ENCODE measurements around the gene PRR14L. TPM values are rescaled to one million over a fixed set of nuclear protein-coding genes. Genes with fewer than 3 reads are reported as not detected.
"Not testable (repeated sequence)": the region's sequence is repeated elsewhere in the genome, so short reads cannot be mapped to it uniquely, and the experiment has no call there.

PRR14L gene
- 10 to 100 TPM; 19.0 to 28.3 (median 26.8) TPM for polyA plus RNA-seq (ENCODE audit: insufficient read length in 4 of 4)

DNA sequence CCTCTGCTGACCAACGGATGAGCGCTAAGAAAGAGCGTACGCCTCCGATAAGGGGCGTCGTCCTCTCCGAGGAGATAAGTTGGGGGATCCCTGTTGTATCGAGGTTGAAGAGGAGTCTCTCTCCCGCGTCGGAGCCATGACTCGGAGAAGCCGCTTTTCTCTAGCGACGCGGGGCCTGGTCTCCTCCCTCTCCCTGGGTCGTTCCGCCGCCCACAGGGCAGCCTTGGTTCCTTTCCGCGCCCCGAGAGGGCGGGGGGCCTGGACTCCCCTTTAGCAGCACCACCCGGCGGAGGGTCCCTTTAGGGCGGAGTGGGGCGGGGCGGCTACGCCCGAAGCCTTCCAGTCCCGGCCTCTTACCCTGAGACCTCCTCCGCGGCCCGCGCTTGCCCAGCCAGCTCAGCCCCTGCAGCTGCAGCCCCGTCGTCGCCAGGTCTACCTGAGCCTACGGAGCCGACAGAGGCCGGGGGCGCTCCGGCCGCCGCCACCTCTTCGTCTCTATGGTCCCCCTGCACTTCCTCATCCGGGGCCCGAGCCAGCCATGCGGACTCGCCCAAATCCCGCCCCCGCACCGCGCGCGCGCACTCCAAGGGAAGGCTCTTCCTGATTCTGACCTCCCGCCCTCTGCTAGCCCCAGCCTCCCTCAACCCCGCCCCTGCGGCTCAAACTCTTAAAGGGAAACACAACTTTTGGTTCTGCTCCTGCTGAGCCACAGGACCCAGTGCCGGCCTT is at the start of gene PRR14L:
Gene PRR14L, minus strand, starts transcription at position 497 of the 729 bp plus-strand sequence. CDS start 11,272 bp downstream, outside the sequence.
- DNase-seq (ENCODE audit: low read depth in 4 of 4, low spot score in 3 of 4): peak; percentile 89 to 94 (median 94)

DNA sequence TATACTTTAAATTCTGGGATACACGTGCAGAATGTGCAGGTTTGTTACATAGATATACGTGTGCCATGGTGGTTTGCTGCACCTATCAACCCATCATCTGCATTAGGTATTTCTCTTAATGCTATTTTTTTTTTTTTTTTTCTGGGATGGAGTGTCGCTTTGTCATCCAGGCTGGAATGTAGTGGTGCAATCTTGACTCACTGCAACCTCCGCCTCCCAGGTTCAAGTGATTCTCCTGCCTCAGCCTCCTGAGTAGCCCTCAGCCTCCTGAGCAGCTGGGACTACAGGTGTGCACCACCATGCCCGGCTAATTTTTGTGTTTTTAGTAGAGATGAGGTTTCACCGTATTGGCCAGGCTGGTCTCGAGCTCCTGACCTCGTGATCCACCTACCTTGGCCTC is 49.4 kb upstream of the PRR14L start:
- not testable (repeated sequence) for DNase-seq (ENCODE audit: low read depth in 4 of 4, low spot score in 3 of 4)

DNA sequence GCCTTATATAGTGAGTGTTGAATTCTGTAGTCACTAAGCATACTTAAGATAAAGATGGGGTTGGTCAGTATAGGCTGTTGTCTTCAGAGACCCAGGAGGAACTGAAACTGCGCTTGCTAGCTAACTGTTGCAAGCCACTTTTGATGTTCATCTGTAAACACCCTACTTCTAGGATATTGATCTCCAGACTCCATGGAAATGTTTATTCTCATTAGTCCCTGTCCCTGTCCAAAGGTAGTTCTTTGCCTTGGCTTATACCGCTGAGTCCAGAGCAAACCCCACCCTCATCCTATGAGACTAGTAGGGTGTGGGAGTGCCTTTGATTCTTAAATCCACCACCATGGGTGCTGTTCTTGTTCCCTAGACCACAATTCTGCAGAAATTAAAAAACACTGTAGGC is 40.3 kb upstream of the PRR14L start:
- DNase-seq (ENCODE audit: low read depth in 4 of 4, low spot score in 3 of 4): no peak

DNA sequence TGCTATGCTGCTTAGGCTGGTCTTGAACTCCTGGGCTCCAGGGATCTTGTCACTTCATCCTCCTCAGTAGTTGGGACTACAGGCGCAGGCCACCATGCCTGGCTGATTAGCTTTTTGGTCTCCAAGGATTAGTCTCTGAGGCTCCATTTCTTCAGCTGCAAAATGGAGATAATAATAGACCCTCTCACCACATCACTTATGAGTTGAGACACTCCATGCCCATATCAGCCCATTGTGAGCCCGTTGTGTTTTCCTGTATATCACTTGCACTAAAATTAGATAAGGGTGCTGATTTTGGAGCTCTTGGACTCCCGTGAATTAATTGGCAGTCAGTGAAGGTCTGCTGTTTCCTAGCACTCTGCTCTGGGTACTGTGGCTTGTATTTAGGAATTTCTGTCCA is 39.9 kb upstream of the PRR14L start:
- DNase-seq (ENCODE audit: low read depth in 4 of 4, low spot score in 3 of 4): no peak

DNA sequence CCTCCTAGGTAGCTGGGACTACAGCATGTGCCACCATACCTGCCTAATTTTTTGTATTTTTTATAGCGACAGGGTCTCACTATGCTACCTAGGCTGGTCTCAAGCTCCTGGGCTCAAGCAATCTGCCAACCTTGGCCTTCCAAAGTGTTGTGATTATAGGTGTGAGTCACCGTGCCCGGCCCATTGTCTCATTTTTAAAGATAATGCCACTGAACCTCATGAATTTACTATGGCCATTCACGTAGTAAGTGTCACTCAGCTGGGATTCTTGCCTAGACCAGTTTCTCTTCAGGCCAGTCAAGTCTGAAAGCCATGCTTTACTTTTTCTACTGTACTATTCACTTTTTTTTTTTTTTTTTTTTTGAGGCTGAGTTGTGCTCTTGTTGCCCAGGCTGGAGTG is 26.3 kb upstream of the PRR14L start:
- no peak for DNase-seq (ENCODE audit: low read depth in 4 of 4, low spot score in 3 of 4)

DNA sequence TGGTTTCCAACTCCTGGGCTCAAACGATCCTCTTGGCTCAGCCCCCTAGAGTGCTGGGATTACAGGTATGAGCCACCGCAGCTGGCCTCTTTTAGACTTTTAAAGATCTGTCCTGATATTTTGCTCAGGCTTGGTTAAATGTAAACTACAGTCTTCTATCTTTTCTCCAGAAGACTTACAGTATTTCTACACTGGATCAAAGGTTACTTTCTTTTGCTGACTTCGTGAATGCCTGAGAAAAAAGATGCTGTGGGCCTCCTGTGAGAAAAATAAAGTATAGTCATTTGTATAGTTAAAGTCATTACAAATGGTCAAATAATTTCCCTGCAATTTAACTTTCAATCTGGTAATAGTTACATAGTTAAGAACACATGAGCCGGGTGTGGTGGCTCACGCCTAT is 23.5 kb upstream of the PRR14L start:
- DNase-seq (ENCODE audit: low read depth in 4 of 4, low spot score in 3 of 4): no peak

DNA sequence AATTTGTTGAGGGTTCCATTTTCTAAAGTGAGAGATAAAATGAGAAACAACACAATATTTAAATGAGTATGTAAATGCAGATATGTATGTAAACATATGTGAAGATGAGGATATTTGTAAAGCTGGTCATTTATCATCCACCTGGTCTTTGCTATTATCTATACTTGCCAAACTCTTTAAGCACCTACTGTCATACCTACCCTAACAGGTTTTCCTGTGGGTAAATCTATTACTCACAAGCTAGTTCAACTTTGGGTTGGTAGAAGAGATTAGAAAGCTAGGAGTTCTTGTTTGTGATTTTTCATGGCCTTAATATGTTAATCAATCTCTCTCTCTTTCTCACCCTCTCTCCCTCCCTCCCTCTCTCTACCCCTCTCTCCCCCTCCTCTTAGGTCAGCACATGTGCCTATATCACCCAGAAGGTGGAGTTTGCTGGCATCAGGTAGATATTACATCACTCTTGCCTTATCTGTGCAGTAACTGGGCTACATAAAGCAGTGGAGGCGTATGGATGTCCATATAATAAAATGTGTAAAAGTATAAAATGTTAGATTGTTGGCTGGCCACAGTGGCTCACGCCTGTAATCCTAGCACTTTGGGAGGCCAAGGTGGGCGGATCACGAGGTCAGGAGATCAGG is 18.6 kb upstream of the PRR14L start:
- no peak for DNase-seq (ENCODE audit: low read depth in 4 of 4, low spot score in 3 of 4)

DNA sequence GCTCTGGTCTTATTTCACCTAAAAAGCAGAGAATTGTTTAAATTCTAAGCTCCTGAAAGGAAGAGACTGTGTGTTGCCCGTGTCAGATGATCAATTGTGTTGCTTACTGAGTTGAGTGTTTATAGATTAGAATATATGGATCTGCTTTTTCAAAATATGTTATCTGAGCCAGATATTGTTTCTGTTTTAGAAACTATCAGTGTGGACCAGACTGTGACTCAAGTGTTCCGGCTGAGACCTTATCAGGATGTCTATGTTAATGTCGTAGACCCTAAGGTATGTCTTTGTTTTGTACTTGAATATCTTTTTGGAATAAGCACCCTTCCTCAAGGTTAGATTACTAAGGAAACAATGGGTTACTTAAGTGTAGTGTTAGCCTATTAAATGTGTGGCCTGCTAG is 14.9 kb upstream of the PRR14L start:
- no peak for DNase-seq (ENCODE audit: low read depth in 4 of 4, low spot score in 3 of 4)

DNA sequence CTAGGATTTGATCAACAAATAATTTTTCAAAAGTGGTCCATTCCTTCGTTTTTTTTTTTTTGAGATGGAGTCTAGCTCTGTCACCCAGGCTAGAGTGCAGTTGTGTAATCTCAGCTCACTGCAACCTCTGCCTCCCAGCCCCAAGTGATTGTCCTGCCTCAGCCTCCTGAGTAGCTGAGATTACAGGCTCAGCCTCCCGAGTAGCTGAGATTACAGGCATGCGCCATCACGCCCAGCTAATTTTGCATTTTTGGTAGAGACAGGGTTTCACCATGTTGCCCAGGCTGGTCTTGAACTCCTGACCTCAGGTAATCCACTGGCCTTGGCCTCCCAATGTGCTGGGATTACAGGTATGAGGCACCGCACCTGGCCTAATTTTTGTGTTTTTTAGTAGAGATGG is 8.9 kb upstream of the PRR14L start:
- DNase-seq (ENCODE audit: low read depth in 4 of 4, low spot score in 3 of 4): not testable (repeated sequence)

DNA sequence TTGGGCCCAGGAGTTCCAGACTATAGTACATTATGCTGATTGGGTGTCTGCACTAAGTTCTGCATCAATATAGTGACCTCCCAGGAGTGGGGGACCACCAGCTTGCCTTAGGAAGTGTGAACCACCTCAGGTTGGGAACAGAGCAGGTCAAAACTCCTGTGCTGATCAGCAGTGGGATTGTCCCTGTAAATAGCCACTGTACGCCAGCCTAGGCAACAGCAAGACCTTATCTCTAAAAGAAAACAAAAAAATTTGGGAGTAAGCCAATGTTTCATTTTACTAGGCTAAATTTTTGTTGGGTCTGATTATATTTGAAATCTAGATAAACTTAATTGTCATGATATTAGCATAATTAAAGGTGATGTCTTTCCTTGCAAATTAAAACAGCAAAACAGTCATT is 7.3 kb upstream of the PRR14L start:
- no peak for DNase-seq (ENCODE audit: low read depth in 4 of 4, low spot score in 3 of 4)

DNA sequence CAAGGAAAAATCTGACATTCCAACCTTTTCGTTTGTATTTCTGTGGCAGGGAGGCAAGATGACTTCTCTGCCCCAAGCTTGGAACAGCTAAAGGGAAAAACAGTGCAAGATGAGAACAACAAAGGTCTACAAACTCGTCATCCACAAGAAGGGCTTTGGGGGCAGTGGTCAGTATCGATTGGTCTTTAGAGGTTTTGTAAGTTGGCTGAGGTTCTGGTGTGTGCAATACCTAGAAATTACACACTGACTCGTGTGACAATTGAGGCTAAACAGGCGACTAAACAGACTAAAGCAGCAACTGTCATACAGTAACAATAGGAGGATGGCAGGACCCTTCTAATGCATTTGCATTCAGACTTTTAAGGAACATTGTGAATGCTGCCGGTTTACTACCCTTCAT is 4.9 kb upstream of the PRR14L start:
- no peak for DNase-seq (ENCODE audit: low read depth in 4 of 4, low spot score in 3 of 4)

DNA sequence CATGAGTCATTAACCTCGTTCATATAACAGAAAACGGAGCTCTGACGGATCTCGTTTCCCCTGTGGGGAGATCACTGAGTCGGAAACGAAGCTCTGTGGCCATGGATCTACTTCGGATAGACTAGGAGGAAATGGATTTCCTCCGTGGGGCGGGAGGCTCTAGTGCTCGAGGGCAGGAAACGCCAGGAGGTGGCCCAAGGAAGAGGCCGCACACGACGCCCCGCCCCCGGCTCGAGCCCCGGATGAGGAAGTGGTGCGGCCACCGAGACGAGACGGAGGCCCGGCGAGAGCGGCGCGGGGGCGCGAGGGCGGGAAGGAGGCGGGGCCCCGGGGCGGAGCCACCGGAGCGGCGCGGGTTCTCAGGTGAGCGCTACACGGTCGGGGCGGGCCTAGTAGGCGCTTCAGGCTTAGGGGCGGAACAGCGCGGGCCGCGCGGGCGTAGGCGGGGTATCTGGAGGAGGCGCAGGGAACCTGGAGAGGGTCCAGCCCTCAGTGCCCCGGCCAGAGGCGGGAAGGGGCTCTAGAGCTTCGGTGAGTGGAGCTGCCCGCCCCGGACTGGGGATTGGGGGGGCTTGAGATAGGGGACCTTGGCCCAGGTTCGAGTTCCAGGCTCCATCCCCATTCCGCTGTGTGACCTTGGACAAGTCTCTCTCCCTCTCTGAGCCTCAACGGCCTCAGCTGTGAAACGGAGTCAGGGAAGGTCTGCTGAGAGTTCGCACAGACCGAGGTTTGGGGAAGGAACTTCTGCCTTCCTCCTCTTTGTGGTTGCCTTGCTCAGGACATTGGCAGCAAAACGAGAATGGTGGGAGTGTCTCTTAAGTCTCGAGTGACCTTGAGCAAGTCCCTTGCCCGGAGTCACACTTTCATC is 3.9 kb upstream of the PRR14L start, which contains the start of gene DEPDC5:
Gene DEPDC5, plus strand, starts transcription at position 386 of the 868 bp plus-strand sequence. CDS start 903 bp downstream, outside the sequence.
- peak; percentile 85 to 95 (median 93) for DNase-seq (ENCODE audit: low read depth in 4 of 4, low spot score in 3 of 4)

DNA sequence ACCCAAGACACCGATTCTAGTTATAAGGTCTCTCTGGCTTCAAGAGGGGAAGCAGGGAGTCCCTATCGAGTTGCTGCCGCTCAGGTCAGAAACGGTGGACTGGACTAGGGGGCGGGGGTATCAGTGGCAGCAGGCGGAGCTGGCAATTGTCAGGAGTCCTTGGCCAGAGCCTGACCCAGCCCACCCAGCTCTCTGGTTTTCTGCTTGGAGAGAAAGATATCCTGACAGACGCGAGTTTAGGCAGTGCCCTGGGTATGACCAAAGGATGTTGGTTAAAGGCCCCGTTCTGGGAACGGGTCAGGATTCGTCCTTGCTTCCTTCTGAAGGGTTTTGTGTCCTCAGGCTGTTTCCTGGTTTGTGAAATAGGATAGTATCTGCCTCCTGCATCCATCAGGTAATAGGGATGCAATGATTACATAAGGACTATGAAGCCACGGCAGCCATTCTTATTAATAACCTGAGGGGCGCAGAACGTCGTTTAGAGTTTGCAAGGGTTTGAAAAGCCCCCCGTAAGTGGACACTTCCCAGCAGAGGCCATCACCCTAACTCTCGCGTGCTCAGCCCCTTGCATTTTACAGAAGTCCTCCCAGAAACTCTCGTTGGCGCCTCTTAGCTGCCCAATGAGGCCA is 3.2 kb upstream of the PRR14L start:
- DNase-seq (ENCODE audit: low read depth in 4 of 4, low spot score in 3 of 4): peak in 2 of 4 donors; percentile 22 to 41

DNA sequence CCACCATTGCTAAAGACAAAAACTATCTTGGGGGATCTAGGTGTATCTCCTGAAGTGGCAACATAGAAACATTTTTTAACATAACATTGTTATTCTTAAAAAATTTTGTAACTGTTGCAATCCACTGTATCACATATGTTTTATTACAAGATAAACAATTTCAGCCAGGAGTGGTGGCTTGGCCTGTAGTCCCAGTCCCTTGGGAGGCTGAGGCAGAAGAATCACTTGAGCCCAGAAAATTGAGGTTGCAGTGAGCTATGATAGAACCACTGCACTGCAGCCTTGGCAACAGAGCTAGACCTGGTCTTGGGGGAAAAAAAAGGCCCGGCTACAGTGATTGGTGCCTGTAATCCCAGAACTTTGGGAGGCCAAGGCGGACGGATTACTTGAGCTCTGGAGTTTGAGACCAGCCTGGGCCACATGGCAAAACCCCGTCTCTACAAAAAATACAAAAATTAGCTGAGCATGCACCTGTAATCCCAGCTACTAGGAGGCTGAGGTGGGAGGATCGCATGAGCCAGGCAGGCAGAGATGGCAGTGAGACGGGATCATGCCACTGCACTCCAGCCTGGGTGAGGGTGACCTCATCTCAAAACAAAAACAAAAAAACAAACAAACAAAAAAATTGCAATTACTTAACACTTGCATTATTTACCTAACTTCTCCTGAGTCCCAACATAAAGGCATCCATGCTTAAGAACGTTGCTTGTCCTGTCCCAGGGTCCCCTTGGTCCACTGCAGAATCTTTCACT is 2.3 kb upstream of the PRR14L start:
- DNase-seq (ENCODE audit: low read depth in 4 of 4, low spot score in 3 of 4): no peak

DNA sequence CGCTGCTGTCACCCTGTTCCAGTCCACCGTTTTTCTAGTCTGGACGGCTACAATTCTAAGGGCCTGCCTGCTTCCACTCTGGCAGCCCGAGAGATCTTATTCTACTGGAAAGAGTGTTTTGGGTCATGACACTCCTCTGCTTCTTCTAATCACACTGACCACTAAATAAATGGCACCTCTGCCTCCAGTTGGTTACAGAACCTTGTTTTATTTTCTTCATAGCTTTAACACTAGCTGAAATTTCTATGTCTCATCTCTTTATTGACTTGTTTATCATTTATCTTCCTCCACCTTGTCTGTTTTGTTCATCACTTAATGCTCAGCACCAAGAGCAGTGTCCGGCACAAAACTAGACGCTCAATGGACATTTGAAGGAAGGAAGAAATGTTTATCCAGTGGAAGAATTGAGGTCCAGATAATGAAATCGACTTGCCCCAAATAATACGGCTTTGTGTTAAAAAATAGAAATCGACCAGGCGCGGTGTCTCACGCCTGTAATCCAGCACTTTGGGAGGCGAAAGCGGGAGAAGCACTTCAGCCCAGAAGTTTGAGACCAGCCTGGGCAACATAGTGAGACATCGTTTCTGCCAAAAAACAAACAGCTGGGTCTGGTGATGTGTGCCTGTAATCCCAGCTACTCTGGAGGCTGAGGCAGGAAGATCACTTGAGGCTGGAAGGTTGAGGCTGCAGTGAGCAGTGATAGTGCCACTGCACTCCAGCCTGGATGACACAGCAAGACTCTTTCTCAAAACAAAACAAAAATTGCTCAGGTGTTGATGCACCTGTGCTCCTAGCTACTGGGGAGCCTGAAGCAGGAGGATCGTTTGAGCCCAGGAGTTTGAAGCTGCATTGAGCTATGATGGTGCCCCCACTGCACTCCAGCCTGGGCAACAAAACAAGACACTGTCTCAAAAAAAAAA is 693 bp upstream of the PRR14L start:
- DNase-seq (ENCODE audit: low read depth in 4 of 4, low spot score in 3 of 4): no peak

DNA sequence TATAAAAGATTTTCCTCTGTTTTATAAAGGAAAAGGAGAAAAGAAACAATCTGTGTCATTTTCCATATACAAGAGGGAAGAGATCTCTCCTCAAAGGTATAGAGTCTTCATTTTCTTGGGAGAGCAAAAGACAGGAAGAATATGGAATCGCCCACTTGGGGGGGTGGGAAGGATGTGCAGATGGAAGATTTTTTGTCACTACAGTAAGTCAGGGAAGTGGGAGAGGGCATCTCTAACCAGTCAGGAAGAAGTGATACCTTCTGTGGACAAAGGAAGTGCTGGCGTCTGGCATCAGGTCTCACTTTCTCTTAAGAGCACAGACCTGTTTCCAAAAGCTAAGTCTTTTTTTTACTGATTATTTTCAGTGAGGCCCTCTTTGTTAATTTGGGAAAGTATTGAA is 1.4 kb downstream of the PRR14L start:
- DNase-seq (ENCODE audit: low read depth in 4 of 4, low spot score in 3 of 4): no peak

DNA sequence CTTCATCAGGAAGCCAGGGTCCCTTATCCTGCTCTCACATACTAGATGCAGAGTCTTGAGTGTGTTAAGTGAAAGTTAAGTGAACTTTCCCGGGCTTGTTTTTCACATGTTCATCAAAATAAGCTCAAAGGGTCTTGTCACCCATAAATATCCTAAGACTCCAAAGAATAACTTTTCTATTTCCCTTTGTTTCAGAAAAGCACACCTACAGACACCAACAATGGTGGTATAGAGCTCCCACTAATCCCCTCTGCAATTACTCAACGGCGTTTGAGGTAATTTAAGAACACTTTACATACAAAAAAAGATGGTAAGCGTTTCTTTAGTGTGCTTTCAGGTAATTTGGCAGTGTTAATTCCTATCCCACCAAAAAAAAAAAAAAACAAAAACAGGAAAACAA is 2.5 kb downstream of the PRR14L start:
- no peak for DNase-seq (ENCODE audit: low read depth in 4 of 4, low spot score in 3 of 4)

DNA sequence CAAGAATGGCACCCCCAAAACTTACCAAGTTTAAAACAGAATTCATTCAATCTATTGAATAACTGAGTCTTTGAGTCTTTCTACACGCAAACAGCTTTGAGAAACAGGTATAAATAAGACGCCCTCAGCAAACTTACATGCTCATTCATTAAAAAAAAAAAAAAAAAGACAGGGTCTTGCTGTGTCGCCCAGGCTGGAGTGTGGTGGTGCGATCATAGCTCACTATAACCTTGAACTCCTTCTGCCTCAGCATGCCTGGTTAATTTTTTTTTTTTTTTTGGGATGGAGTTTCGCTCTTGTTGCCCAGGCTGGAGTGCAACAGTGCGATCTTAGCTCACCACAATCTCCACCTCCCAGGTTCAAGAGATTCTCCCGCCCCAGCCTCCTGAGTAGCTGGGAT is 6.1 kb downstream of the PRR14L start:
- no peak for DNase-seq (ENCODE audit: low read depth in 4 of 4, low spot score in 3 of 4)

DNA sequence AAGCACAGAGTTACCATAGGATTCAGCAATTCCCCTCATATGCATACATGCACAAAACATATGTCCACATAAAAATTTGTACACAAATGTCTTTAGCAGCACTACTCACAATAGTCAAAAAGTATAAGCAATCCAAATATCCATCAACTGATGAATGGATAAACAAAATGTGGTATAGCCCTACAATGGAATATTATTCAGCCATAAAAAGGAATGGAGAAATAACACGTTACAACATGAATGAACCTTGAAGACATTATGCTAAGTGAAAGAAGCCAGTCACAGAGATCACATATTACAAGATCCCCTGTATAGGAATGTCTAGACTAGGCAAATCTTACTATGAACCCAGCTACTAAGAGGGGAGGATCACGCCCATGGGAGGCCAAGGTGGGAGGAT is 7.2 kb downstream of the PRR14L start:
- no peak for DNase-seq (ENCODE audit: low read depth in 4 of 4, low spot score in 3 of 4)

All from left renal pelvis (tissue), 4 donors.